H9 (cell line): Measurements from ENCODE around the gene GFY. TPM values are rescaled to one million over a fixed set of nuclear protein-coding genes. Genes with fewer than 3 reads are reported as not detected.

Experiments
- DNase-seq: peaks from one replicate; pipeline ENCODE4 v3.0.0-alpha.2; 2017
- H2AFZ ChIP-seq: one replicate; pipeline ENCODE4 v1.6.1; 2013; ENCODE audit warnings: mild to moderate bottlenecking, low read length, control low read depth, moderate library complexity
- H2AK5ac ChIP-seq: 2 replicates; pipeline ENCODE4 v1.6.1; 2013; ENCODE audit warnings: low read length, control low read depth, mixed read lengths; ENCODE audit not compliant: insufficient read length
- H2BK120ac ChIP-seq: one replicate; pipeline ENCODE4 v1.6.1; 2013; ENCODE audit warnings: low read depth, mild to moderate bottlenecking, low read length, control low read depth, inconsistent platforms; ENCODE audit not compliant: poor library complexity, severe bottlenecking
- H2BK12ac ChIP-seq: 2 replicates; pipeline ENCODE4 v1.6.1; 2013; ENCODE audit warnings: low read length, control low read depth, mixed read lengths, low read depth; ENCODE audit not compliant: insufficient read length
- H2BK15ac ChIP-seq: 2 replicates; pipeline ENCODE4 v1.6.1; 2013; ENCODE audit warnings: low read depth, low read length, control low read depth
- H2BK20ac ChIP-seq: one replicate; pipeline ENCODE4 v1.6.1; 2013; ENCODE audit warnings: low read depth, mild to moderate bottlenecking, low read length, control low read depth, inconsistent platforms; ENCODE audit not compliant: poor library complexity, severe bottlenecking
- H2BK5ac ChIP-seq: 2 replicates; pipeline ENCODE4 v1.6.1; 2013; ENCODE audit warnings: low read length, control low read depth, mixed read lengths; ENCODE audit not compliant: insufficient read length
- H3K14ac ChIP-seq: 2 replicates; pipeline ENCODE4 v1.6.1; 2013; ENCODE audit warnings: low read length, control low read depth; ENCODE audit not compliant: insufficient read depth
- H3K18ac ChIP-seq: 2 replicates; pipeline ENCODE4 v1.6.1; 2013; ENCODE audit warnings: low read depth, mild to moderate bottlenecking, mixed read lengths, low read length, control low read depth; ENCODE audit not compliant: insufficient read length
- H3K23ac ChIP-seq: 2 replicates; pipeline ENCODE4 v1.6.1; 2013; ENCODE audit warnings: low read length, control low read depth, mixed read lengths, low read depth; ENCODE audit not compliant: insufficient read length
- H3K23me2 ChIP-seq: 2 replicates; pipeline ENCODE4 v1.6.1; 2013; ENCODE audit warnings: low read depth, mild to moderate bottlenecking, mixed read lengths, low read length, control low read depth; ENCODE audit not compliant: insufficient read length, poor library complexity, severe bottlenecking
- H3K27ac ChIP-seq: 2 replicates; pipeline ENCODE4 v1.5.1; 2013; ENCODE audit warnings: low read length, control low read depth, mixed read lengths, low read depth; ENCODE audit not compliant: insufficient read length
- H3K27me3 ChIP-seq: 2 replicates; pipeline ENCODE4 v1.6.1; 2013; ENCODE audit warnings: low read length, control low read depth, inconsistent platforms; ENCODE audit not compliant: insufficient read depth
- H3K4ac ChIP-seq: 2 replicates; pipeline ENCODE4 v1.6.1; 2013; ENCODE audit warnings: low read depth, mild to moderate bottlenecking, control low read depth, inconsistent platforms, low read length, moderate library complexity
- H3K4me1 ChIP-seq: 2 replicates; pipeline ENCODE4 v1.6.1; 2013; ENCODE audit warnings: low read length, control low read depth, inconsistent platforms; ENCODE audit not compliant: insufficient read depth
- H3K4me2 ChIP-seq: 2 replicates; pipeline ENCODE4 v1.6.1; 2013; ENCODE audit warnings: low read length, control low read depth, mixed read lengths; ENCODE audit not compliant: insufficient read length, insufficient read depth
- H3K56ac ChIP-seq: 2 replicates; pipeline ENCODE4 v1.6.1; 2013; ENCODE audit warnings: low read depth, mild to moderate bottlenecking, mixed read lengths, low read length, control low read depth; ENCODE audit not compliant: insufficient read length
- H3K79me1 ChIP-seq: 2 replicates; pipeline ENCODE4 v1.6.1; 2013; ENCODE audit warnings: low read depth, mild to moderate bottlenecking, moderate library complexity, low read length, control low read depth, inconsistent platforms; ENCODE audit not compliant: insufficient read depth, poor library complexity, severe bottlenecking
- H3K79me2 ChIP-seq: 2 replicates; pipeline ENCODE4 v1.6.1; 2013; ENCODE audit warnings: low read length, control low read depth, inconsistent platforms; ENCODE audit not compliant: insufficient read depth
- H3K9ac ChIP-seq: 2 replicates; pipeline ENCODE4 v1.6.1; 2013; ENCODE audit warnings: low read length, control low read depth, mixed read lengths; ENCODE audit not compliant: insufficient read length; ENCODE audit errors: extremely low read depth
- H3K9me3 ChIP-seq: one replicate; pipeline ENCODE4 v1.6.1; 2013; ENCODE audit warnings: low read depth, low read length, inconsistent platforms; ENCODE audit not compliant: control insufficient read depth
- H3T11ph ChIP-seq: one replicate; pipeline ENCODE4 v1.6.1; 2013; ENCODE audit warnings: mild to moderate bottlenecking, low read length, control low read depth, inconsistent platforms
- H4K20me1 ChIP-seq: one replicate; pipeline ENCODE4 v1.6.1; 2013; ENCODE audit not compliant: control insufficient read depth, insufficient read length, insufficient read depth
- H4K5ac ChIP-seq: 2 replicates; pipeline ENCODE4 v1.6.1; 2013; ENCODE audit warnings: low read depth, mild to moderate bottlenecking, mixed read lengths, low read length, control low read depth; ENCODE audit not compliant: insufficient read length
- H4K8ac ChIP-seq: replicated peaks from 2 replicates; pipeline ENCODE4 v1.6.1; 2013; ENCODE audit warnings: low read length, control low read depth, mixed read lengths, low read depth; ENCODE audit not compliant: insufficient read length
- H4K91ac ChIP-seq: 2 replicates; pipeline ENCODE4 v1.6.1; 2013; ENCODE audit warnings: low read depth, mild to moderate bottlenecking, moderate library complexity, mixed read lengths, low read length, control low read depth; ENCODE audit not compliant: insufficient read length
- H3K27ac Mint-ChIP-seq, 3 experiments: 2 replicates in 2 of 3; 3 replicates in 1 of 3; pipeline ENCODE4 v1.8.0; 2020 to 2021; ENCODE audit warnings: mixed read lengths in 3 of 3, mild to moderate bottlenecking in 1 of 3, moderate library complexity in 1 of 3
- H3K27me3 Mint-ChIP-seq: 2 replicates; pipeline ENCODE4 v1.8.0; 2021; ENCODE audit warnings: low read depth, mild to moderate bottlenecking, moderate library complexity, mixed read lengths
- H3K36me3 Mint-ChIP-seq, 3 experiments: 2 replicates in 2 of 3; 3 replicates in 1 of 3; pipeline ENCODE4 v1.8.0; 2020 to 2021; ENCODE audit warnings: low read depth in 3 of 3, mixed read lengths in 3 of 3; ENCODE audit not compliant: insufficient read depth in 1 of 3
- H3K4me1 Mint-ChIP-seq, 2 experiments: 2 replicates each; pipeline ENCODE4 v1.8.0; 2020; ENCODE audit warnings: mixed read lengths in 2 of 2
- H3K4me3 Mint-ChIP-seq, 2 experiments: 2 replicates in 1 of 2; 3 replicates in 1 of 2; pipeline ENCODE4 v1.8.0; 2020 to 2021; ENCODE audit warnings: mild to moderate bottlenecking in 2 of 2, mixed read lengths in 2 of 2, moderate library complexity in 1 of 2
- H3K9me3 Mint-ChIP-seq, 2 experiments: 2 replicates in 1 of 2; 3 replicates in 1 of 2; pipeline ENCODE4 v1.8.0; 2020; ENCODE audit warnings: mild to moderate bottlenecking in 2 of 2, mixed read lengths in 2 of 2, moderate library complexity in 1 of 2
- CTCF ChIP-seq: fragments of 200-600 bp; sonication (generic); conservative IDR thresholded peaks from 3 replicates; pipeline ENCODE4 v1.8.0; 2021; ENCODE audit warnings: antibody characterized with exemption, mild to moderate bottlenecking
- WGBS: extraction: QIAGEN DNeasy Blood & Tissue Kit; methylation state at CpG from one replicate; pipeline ENCODE4 v1.1.7; 2013; ENCODE audit warnings: missing lambda C conversion rate, low lambda C conversion rate, mixed read lengths; ENCODE audit not compliant: insufficient read length; ENCODE audit errors: extremely low coverage; 5-methylcytosine and 5-hydroxymethylcytosine counted together
- total RNA-seq: library from RNA; stranded (reverse); gene quantifications from 2 replicates; pipeline ENCODE4 v1.2.1, GENCODE V29; 2021

Gene GFY
- total RNA-seq, 1 experiment from 2014 or later: 1.3 TPM

- peaks cover 8 to 15% of the 10 kb centered on the region in 2 experiments for H3K9me3 Mint-ChIP-seq
- H3K4me1 Mint-ChIP-seq: no peaks in the 10 kb centered on the region
- no peak overlapping the region for H2AK5ac ChIP-seq
- H3K4ac ChIP-seq: no peak overlapping the region
- peaks cover 16% of the 10 kb centered on the region for H3K27me3 Mint-ChIP-seq
- no peak for TF ChIP-seq CTCF
- no peak overlapping the region for H3K27ac ChIP-seq
- peaks cover 2 to 6% (median 3%) of the 10 kb centered on the region in 3 experiments; a peak in 4 of 7 replicates for H3K36me3 Mint-ChIP-seq
- H3K56ac ChIP-seq: no peak overlapping the region
- H3K79me2 ChIP-seq: no peaks in the 10 kb centered on the region
- H4K20me1 ChIP-seq: no peaks in the 10 kb centered on the region
- H2BK20ac ChIP-seq: no peak overlapping the region
- no peak overlapping the region for H3K4me3 Mint-ChIP-seq
- no peak overlapping the region for H3K27ac Mint-ChIP-seq
- H4K5ac ChIP-seq: no peak overlapping the region
- no peak for DNase-seq
- no peak overlapping the region for H2AFZ ChIP-seq
- H3K27me3 ChIP-seq: no peaks in the 10 kb centered on the region
- no peak overlapping the region for H2BK120ac ChIP-seq
- H4K8ac ChIP-seq: no peak overlapping the region
- no peaks in the 10 kb centered on the region for H3K4me1 ChIP-seq
- no peak overlapping the region for H3K14ac ChIP-seq
- H2BK15ac ChIP-seq: no peak overlapping the region
- no peak overlapping the region for H3K9ac ChIP-seq
- no peak overlapping the region for H2BK5ac ChIP-seq
- no peak overlapping the region for H3K18ac ChIP-seq
- WGBS: no CpG with 5 or more reads among the region's 3 CpGs
- no peak overlapping the region for H3K23ac ChIP-seq
- no peaks in the 10 kb centered on the region for H3K9me3 ChIP-seq
- no peaks in the 10 kb centered on the region for H3K79me1 ChIP-seq
- no peak overlapping the region for H3T11ph ChIP-seq
- no peak overlapping the region for H2BK12ac ChIP-seq
- no peak overlapping the region for H4K91ac ChIP-seq
- H3K4me2 ChIP-seq: no peak overlapping the region
- H3K23me2 ChIP-seq: no peaks in the 10 kb centered on the region
Observed at GRCh38 chr19:49380391-49380790, 44.8 kb upstream of the GFY start.
